Activated CD8-positive, alpha-beta memory T cell treated with anti-CD3 and anti-CD28 coated beads for 36 hours (primary cell): Measurements from ENCODE around the gene UXS1. TPM values are rescaled to one million over a fixed set of nuclear protein-coding genes. Genes with fewer than 3 reads are reported as not detected.

ENCODE experiments used
- CTCF ChIA-PET: fragments of 350-600 bp; sonication (Branson Sonifier 250); formaldehyde crosslinking; loops from one replicate; lab custom pipeline; 2021; ENCODE audit warnings: antibody characterized with exemption; lab: Charles Lee
- POLR2A ChIA-PET: fragments of 350-600 bp; sonication (Branson Sonifier 250); formaldehyde crosslinking; loops from one replicate; lab custom pipeline; 2021; ENCODE audit warnings: antibody characterized with exemption; lab: Charles Lee
- total RNA-seq, 2 experiments: library from RNA; stranded (reverse); gene quantifications; one replicate each; pipeline ENCODE4 v1.2.3, GENCODE V29; 2021

Gene UXS1
- total RNA-seq, 2 experiments from 2014 or later, result 42.0 to 43.9 TPM

- ChIA-PET POLR2A (no interaction called here), CTCF (no interaction called here)
Observed at GRCh38 chr2:106053116-106053515, 141.0 kb downstream of the UXS1 start.

DNA sequence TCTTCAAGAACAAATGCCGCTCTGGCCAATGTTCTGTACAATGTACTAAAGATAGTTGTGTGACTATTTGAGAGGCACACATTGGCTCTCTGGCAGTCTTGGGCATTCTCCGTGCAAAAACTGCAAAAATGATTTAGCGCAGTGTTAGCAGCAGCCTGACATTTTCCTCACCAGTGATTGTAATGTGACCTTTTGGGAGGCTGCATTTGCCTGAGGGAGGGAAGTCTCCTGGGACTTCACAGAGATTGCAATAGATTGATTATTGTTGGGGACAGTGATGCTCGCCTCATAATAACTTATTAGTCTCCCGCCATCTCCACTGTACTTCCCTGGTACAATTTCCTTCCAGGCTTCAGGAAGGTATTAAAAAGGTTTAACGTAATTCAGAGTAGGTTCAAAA, 149.2 kb downstream of the UXS1 start:
- CTCF ChIA-PET, result no interaction called here
- POLR2A ChIA-PET, result no interaction called here

DNA sequence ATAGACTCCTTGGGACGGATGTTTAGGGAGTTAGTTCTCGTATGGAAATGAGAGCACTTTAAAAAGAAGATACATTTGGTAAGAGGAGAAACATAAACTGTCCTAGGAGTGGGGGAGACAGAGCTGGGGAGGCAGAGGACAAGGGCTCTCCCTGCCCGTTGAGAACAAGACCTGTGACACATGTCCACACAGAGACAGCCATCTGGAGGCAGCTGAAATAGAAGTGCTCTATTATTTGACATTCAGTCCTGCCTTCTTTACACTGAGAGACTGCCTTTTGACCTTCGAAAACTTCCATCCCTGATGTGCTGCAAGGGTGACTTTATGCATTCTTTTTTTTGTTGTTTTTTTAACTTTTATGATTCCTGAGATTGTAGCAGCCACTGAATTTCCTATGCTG, 150.1 kb downstream of the UXS1 start:
- CTCF ChIA-PET, result no interaction called here
- POLR2A ChIA-PET, result no interaction called here
